GM20431 (cell line): ENCODE results near the gene ZNF557.
"Not testable (repeated sequence)": the region's sequence is repeated elsewhere in the genome, so short reads cannot be mapped to it uniquely, and the experiment has no call there.

Experiments
- in situ Hi-C: fragments of 300-500 bp; cut with MseI, MboI; formaldehyde crosslinking; loops from one replicate; pipeline ENCODE4 v1.15.0; 2020; ENCODE audit warnings: low sequenced_read_pairs; ENCODE audit not compliant: unreplicated experiment

Gene ZNF557

GRCh38 chr19:7069042-7069903 lies at the start of gene ZNF557:
Gene ZNF557 (plus strand): TSS chr19:7069703. CDS start chr19:7075075, 5,372 bp downstream.
- in situ Hi-C loops, result no loop called here

GRCh38 chr19:7021331-7021730 lies 48.2 kb upstream of the ZNF557 start, which contains the start of gene MBD3L2B:
Gene MBD3L2B (minus strand): TSS chr19:7021431. CDS start chr19:7021397, 34 bp downstream.
- in situ Hi-C loops, result not testable (repeated sequence)

GRCh38 chr19:7028790-7029189 lies 40.7 kb upstream of the ZNF557 start:
- in situ Hi-C loops, result not testable (repeated sequence)

- in situ Hi-C loops, result not testable (repeated sequence)
Observed at GRCh38 chr19:7030278-7030677, 39.2 kb upstream of the ZNF557 start, which contains the start of gene MBD3L5. Gene MBD3L5 (plus strand): TSS chr19:7030578. CDS start chr19:7030612, 34 bp downstream.

GRCh38 chr19:7040079-7040478 lies 29.4 kb upstream of the ZNF557 start, which contains the start of gene MBD3L4:
Gene MBD3L4 (minus strand): TSS chr19:7040179. CDS start chr19:7040144, 35 bp downstream.
- in situ Hi-C loops, result not testable (repeated sequence)

GRCh38 chr19:7041563-7041962 lies 27.9 kb upstream of the ZNF557 start:
- in situ Hi-C loops, result not testable (repeated sequence)

- in situ Hi-C loops, result not testable (repeated sequence)
Observed at GRCh38 chr19:7049021-7049420, 20.5 kb upstream of the ZNF557 start, which contains the start of gene MBD3L2. Gene MBD3L2 (plus strand): TSS chr19:7049321. CDS start chr19:7049374, 53 bp downstream.

GRCh38 chr19:7051421-7051820 lies 18.1 kb upstream of the ZNF557 start:
- in situ Hi-C loops, result not testable (repeated sequence)

GRCh38 chr19:7052896-7053295 lies 16.6 kb upstream of the ZNF557 start:
- in situ Hi-C loops, result not testable (repeated sequence)

- in situ Hi-C loops, result not testable (repeated sequence)
Observed at GRCh38 chr19:7054635-7055368, 14.7 kb upstream of the ZNF557 start.

GRCh38 chr19:7055679-7056078 lies 13.8 kb upstream of the ZNF557 start:
- in situ Hi-C loops, result not testable (repeated sequence)

- in situ Hi-C loops, result not testable (repeated sequence)
Observed at GRCh38 chr19:7056371-7056770, 13.1 kb upstream of the ZNF557 start.

GRCh38 chr19:7058576-7058975 lies 10.9 kb upstream of the ZNF557 start, which contains the start of gene MBD3L3:
Gene MBD3L3 (minus strand): TSS chr19:7058676. CDS start chr19:7058605, 71 bp downstream.
- in situ Hi-C loops, result not testable (repeated sequence)

GRCh38 chr19:7059977-7060376 lies 9.5 kb upstream of the ZNF557 start:
- in situ Hi-C loops, result not testable (repeated sequence)

- in situ Hi-C loops, result no loop called here
Observed at GRCh38 chr19:7063339-7063738, 6.2 kb upstream of the ZNF557 start.

GRCh38 chr19:7063764-7064418 lies 5.6 kb upstream of the ZNF557 start:
- in situ Hi-C loops, result no loop called here

- in situ Hi-C loops, result not testable (repeated sequence)
Observed at GRCh38 chr19:7067122-7067521, 2.4 kb upstream of the ZNF557 start.

GRCh38 chr19:7067716-7068115 lies 1.8 kb upstream of the ZNF557 start:
- in situ Hi-C loops, result no loop called here

- in situ Hi-C loops, result no loop called here
Observed at GRCh38 chr19:7068599-7068998, 904 bp upstream of the ZNF557 start.

GRCh38 chr19:7069904-7070226 lies 362 bp downstream of the ZNF557 start:
- in situ Hi-C loops, result no loop called here
